IPS DF 4.7 (cell line): ENCODE measurements around the gene PTPRD.

Experiments
- DNase-seq: peaks from one replicate; pipeline ENCODE4 v3.0.0-alpha.2; 2013; ENCODE audit warnings: low spot score; ENCODE audit errors: extremely low read depth

The PTPRD gene

DNA sequence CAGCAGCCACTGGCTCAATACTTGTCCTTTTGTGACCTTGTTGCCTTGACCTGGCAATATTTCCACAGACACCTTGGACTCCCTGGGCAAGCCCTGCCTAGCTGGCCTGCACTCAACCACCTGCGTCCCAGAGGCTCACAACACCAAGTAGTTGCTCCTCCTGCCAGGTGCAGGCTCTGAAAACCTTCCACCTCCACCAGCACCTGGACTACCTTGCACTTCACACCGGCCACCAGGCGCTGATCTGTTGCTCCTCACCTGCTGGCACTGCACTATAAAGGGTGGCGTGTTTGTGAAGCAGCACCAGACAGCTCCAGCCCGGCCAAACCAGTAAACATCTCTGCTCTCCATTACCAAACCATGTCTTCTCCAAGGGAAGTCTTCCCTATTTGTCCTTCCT, 997.7 kb downstream of the PTPRD start:
- DNase-seq, result no peak

DNA sequence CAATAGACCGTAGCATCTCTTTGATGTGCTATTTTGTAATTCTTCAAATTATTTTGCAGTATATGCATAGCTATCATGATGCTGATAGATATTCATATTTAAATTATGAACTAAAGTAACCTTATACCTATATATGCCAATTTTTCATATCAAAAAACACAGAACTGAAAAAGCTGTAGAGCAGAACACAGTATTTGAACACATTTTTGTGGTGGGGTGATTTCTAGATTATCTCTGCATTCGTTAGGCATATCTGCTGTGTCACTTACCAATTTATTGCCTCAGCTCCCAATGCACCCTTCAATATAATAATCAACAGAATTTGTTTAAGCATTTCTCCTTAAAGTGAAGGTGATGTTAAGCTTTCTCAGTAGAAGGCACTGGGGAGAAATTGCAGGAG, 998.2 kb downstream of the PTPRD start:
- no peak for DNase-seq

DNA sequence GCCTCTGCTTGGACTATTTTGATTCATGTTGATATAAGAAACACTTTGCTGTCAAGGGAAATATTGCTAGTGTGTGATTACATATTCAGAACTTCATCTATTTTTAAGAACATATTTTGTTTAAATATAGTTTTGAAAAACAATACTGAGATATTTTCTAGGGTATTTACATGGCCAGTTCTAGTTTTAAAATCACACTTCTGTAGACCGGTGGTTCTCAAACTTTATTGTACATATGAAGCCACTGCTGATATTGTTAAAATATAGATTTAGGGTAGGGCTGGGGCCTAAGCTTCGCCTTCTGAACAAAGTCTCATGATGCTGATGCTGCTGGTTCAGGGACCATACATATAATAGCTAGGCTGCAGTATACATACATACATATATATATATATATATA, 1000.0 kb downstream of the PTPRD start:
- DNase-seq, result no peak

DNA sequence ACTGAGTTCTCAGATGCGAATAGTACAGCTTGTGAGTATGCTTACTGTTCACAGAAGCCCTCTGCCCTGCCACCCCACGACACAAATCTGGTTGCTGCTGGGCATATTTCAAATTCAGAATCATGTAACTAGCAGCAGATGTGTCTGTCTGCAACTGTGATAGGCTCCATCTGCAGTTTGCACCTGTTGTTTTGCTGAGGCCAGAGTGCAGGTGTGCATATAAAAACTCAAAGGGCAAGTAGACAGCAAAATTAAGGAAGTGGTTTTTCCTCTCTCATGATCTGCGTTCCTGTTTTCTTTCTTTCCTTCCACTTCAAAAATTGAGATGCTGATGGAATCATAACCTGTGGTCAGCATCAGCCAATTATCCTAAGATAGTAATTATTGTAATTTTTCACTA, 1000.5 kb downstream of the PTPRD start:
- no peak for DNase-seq

DNA sequence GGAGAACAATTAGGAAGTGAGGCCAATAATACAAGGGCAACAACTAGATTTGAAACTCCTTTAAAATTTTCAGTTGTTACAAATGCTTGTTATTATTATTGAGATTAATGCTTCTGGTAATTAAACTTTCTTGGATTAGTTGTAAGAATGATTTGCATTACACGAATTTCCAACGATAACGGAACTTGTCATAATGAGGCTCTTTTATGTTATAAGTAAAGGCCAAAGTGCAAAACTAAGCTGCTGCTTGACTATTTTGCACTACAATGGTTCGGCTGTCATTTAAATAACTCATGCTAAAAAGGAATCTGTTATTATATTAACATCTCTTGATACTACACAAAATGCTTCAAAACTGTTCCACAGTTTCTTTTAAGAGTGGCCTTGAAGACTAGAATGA, 1007.1 kb downstream of the PTPRD start:
- no peak for DNase-seq

DNA sequence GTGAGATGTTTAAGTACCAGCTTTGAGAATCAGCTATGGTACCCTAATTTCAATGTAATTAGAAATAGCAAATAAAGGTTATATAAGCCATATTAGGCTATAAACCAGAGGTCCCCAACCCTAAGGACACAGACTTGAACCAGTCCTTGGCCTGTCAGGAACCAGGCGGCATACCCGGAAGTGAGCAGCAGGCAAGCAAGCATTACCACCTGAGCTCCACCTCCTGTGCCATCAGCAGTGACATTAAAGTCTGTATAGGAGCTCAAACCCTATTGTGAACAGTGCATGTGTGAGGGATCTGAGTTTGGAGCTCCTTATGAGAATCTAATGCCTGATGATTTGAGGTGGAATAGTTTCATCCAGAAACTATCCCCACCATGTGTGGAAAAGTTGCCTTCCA, 1009.5 kb downstream of the PTPRD start:
- DNase-seq, result no peak

DNA sequence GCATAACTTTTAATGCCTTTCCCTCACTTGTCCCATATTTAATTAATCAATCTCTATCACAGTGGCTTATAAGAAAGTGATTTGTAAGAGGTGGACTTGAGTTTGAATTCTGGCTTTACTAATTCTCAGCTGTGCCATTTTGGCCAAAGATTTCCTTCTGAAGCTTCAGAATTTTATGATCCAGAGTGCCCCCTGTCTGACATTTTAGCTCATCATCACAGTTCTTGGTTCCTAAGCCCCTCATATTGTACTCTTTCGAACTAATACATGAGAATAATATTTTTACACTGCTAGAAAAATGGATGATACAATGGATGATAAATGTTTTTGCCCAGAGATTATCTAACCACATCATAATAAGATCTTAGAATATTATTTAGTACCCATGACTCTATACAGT, 1014.1 kb downstream of the PTPRD start:
- DNase-seq, result no peak

DNA sequence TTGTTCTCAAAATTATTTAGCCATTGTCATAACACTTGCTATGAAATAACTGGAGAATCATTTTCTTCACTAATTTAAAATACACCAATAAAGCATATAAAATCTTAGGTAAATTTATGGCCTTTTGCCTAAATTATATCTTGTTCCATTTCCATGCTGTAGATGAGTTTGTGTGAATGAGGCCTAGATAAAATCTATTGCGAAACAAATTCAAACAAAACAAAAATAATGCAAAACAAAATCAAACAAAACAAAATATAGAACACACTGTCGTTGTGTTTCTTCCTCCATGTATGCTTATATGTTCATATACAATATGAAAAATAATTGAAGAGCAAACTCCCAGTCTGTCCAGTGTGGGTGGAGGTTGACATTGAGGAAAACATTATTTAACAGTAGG, 1020.7 kb downstream of the PTPRD start:
- no peak for DNase-seq

DNA sequence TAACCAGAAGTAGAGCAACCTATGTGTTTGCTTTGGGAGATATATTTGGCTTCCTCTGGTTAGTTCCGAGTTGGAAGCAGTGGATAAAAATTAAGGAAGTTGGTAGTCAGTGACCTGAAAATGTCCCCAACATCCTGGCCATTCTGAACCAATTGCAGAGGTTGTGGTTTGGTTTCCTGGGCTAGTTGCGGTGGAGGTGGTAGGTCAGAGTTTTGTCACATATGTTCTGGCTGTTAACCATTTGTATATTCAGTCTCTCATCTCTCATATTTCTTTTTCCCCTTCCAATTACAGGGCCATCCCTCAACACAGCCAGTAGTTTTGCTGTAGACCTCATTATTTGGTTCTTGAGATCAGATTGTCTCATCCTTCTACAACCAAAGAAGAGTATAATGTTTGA, 1026.9 kb downstream of the PTPRD start:
- no peak for DNase-seq

DNA sequence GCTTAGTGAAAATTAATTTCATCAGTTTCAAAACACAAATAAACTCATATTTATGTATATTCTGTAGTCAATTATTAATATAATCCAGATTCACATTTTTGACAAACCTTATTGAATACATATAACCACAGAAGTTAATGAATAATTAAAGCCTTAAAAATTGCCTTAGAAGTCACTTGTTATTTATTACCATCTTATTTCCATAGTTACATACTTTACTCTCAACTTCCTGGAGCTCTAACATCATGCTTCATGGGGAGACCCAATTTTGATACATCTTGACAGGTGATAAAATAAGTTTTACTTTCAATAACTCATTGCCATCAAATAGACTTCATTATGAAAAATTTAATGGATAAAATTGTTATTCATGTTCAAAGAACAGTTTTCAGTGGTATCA, 1038.7 kb downstream of the PTPRD start:
- DNase-seq, result no peak

DNA sequence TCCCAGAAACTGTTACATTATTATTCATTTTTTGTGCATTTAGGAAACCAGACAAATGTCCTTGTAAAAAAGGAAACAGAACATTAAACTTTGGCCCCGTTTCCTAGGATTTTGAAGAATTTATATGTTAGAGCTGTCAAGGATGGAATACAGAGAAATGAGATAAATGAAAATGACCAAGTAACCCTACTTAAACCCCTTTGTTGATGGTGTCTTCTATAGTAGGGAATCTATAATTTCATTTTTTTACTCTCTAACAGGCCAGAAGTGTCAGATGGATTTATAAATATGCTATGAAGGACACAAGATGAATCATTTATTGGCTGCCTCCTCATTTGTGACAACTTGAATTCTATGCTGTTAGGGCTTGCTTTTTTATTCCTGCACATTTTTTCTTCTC, 1047.1 kb downstream of the PTPRD start:
- no peak for DNase-seq

DNA sequence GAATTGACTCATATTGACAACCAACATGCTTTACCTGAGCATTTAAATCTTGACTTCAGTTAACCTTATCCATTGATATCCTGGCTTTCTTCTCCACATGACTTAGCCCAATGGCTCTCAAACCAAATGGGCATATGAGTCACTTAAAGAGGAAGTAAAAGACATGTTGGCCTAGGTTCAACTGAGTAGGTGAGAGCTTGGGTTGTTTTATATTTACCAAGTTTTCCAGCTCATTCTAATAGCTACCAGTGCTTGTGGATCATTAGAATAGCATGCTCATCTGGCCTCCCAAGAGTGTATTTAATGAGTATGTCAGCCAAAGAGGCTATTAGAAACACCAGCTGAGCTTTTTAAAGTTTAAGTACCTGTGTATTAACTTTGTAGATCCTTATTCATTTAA, 1049.0 kb downstream of the PTPRD start:
- DNase-seq, result no peak

DNA sequence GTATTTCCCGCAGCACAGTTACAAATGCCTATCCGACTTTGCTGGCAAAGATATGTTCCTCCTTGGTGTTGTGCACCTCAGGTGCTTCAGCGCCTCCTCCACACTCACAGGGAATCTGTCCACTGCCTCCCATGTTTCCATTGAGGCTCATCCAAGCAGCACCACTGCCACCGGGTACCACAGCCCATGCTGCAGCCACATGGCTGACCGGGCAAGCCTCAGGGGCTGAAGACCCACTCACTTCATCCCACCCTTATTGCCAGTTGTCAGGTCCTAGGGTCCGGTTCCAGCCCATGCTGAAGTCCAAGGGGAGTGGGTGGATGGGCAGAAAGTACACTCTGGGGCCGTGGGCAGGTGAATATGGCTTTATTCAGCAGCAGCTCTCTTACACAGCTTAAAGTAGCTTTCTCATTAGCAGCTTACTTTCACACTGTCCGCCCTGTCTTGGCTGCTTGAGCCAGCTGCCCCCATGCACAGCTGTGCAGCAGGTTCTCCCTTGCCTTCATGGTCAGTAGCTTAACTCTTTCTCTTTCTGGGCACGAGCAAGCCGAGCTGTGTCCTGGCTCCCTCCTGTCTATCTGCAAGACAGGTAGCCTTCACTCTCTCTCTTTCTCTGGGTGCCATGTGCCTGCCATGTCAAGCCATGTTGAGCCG, 1052.3 kb downstream of the PTPRD start:
- DNase-seq, result no peak

DNA sequence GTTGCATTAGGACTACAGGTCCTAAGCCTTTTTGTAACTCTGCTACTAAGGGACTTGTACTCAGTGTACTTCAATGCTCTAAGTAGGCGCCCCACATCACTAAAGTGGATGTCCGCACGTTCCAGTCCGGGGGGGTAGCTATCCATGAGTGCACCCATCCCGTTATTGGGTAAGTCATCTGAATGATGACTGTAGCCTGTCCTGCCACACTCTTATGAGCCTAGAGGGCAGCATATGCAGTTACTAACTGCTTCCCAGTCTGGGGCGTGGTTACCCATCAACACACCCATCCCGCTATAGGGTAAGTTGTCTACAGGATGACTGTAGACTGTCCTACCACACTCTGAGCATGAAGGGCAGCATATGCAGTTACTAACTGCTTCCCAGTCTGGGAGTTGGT, 1053.9 kb downstream of the PTPRD start:
- no peak for DNase-seq

DNA sequence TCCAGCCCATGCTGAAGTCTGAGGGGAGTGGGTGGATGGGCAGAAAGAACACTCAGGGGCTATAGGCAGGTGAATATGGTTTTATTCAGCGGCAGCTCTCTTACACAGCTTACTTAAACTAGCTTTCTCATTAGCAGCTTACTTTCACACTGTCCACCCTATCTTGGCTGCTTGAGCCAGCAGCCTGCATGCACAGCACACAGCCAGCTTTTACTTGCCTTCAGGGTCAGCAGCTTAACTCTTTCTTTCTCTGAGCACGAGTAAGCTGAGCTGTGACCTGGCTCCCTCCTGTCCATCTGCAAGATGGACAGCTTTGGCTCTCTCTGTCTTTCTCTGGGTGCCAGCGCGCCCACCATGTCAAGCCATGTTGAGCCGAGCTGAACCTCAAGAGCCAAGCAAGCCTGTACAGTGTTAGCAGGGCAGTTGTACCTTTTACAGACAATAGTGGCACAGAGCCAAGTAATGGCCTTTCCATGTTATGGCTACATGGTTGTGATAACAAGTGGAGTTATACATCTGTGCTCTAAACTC, 1054.9 kb downstream of the PTPRD start:
- DNase-seq, result no peak

DNA sequence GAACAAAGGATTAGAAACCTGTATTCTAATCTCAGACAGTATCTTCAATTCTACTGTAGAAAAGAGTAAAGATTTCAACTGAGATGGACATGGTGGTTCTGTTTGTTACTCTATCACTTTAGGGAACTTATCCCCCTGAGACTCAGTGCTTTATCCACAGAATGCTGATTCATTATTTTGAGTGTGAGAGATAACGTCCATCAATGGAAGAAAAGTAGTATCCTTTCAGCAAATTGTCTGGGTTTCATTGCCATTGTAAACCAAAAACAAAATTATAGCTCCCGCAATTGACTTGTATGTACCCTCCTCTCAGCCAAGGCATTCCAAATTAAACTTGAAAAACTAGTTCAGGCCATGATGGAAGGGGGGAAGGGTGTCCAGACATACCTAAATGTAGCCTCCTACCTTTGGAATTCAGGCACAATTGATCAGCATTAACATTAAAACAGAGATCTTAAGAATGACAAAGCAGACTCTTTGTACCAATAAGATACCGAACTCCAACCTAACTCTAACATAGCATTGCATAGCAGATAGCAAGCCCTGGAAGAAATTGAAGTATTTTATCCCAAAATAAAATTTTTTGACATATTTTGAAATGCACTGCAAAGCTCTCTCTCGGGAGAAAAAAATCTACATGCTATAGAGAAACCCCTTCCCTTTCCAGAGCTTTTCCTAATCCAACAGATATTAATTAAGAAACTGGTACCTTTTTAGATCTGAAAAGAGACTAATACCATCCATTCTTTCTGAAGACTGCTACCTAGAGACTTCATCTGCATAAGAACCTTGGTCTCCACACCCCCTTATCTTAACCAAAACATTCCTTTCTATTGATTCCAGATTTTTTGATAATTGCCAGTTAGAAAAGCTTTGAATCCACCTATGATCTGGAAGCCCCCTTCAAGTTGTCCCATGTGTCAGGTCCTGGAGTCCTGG, 1055.7 kb downstream of the PTPRD start:
- DNase-seq, result peak; percentile 89

DNA sequence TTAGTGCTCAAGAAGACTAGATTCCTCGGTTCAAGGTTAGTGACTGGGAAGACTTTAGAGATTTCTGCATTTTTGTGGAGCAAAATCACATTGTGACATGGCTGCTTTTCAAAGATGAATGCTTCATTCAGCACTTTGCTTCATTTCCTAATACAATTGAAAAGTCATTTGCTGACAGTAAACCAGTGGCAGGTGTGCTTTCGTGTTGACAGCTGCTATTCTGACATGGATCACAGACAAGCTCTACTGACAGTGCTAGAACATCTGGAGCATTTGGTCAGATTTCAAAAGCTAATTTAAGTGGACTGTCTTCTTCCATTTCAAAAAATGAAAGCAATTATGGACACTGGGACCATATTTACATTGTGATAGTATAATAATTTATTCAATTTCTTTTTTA, 1060.1 kb downstream of the PTPRD start:
- DNase-seq, result no peak

DNA sequence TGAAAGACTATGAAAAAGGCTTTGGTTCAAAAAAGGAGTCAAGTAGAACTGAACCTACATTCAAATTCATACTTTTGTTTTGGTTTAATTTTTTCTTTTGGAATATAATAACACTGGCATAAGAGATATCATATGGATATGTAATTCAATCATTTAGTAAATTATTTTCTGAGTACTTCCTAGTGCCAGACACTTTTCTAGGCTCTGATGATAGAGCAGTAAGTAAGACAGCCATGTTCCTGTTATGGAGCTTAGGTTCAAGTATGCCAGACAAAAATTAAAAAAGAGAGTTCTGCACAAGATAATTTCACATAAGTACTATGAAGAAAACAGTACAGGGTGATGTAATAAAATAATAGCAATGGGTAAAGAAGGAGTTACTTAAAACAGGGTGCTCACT, 1074.0 kb downstream of the PTPRD start:
- DNase-seq, result no peak

DNA sequence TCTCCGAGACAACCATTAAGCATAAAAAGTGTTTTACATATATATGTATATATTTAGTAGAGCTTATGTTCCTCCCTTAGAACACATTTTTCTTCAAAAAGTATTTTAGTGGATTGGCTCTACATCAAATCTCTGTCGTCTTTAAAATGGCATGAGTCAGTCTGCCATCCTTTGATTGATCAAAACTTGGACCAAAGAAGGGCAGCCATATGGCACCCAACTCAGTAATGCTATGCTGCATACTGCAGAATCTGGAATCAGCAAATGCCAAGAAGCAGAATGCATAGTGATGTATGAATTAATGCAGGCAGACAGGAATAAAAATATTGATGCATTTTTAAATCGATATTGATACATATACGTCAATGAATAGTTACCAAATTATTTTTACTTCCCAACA, 1074.4 kb downstream of the PTPRD start:
- DNase-seq, result no peak

DNA sequence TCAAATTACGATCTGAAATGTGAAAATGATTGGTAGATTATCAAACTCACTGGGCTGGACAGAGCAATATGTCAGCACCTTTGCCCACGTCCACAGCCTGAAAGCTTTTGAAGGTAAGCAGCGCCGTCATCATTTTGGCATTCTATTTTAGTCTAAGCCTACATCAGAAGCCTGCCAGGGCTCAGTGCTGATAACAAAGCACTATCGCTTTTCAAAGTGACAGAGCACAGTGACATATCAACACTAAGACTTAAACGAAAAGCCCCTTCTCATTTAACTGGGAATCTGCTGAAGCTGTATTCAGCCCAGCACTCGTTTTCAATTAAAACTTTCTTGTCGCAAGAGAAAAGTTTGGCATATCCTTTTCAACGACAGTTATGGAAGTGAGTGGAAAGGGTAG, 1076.3 kb downstream of the PTPRD start:
- DNase-seq, result no peak

DNA sequence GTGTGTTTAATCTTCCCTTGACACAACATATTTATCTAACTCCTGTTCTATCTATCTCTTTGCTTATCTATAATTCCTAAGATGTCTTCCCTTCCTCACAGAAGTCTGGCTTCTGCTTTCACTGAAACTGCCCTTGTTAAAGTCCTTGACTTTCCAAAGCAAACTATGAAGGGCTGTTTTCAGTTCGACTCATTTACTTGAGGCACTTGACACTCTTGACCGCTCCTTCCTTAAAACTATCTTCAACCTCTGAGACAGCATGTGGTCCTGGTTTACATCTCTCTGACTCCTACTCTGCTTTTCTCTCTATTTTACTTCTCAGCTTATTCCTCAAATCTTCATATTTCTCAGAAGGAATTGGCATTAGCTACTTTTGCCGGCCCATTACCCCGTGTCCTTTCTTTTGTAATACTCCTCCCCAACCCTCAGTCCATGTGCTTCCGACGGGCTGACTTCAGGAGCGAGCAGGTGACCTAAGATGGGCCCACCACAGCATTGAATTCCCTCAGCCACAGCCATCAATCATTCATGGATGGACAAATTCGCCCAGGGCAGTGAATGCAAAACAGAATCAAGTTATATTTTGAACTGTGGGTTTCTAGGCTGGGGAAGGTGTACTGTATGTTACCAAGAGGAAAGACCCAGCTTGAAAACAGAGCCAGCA, 1089.2 kb downstream of the PTPRD start:
- DNase-seq, result no peak

DNA sequence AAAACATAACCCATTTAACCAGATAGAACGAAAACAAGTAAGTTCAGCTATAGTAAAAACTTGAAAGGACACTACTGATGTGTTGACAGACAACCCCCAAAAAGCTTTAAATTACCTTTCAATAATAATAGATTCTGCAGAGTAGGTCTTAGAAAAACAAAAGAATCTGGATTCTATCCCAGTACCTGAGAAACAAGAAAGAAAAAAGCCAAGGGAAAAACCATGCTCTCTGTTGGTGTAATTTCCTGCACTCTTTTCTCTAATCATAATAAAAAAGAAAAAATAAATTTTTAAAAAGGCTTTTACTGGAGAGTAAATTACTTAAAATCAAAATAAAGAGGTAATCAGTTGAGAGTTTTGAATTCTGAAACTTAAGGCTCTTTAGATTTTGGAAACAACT, 1090.4 kb downstream of the PTPRD start:
- DNase-seq, result no peak
